Trophoblast cell (in vitro differentiated cells and primary cell): ENCODE results near the gene JUND.

Experiments
- DNase-seq, 2 donors: peaks; one replicate each; pipeline ENCODE4 v3.0.0-alpha.2; 2016
- H2AFZ ChIP-seq: 2 replicates; pipeline ENCODE4 v1.6.1; 2013; ENCODE audit warnings: low read length, moderate library complexity, mild to moderate bottlenecking; ENCODE audit not compliant: insufficient read depth, poor library complexity
- H2AK5ac ChIP-seq: 2 replicates; pipeline ENCODE4 v1.6.1; 2013; ENCODE audit warnings: mild to moderate bottlenecking, low read length
- H2BK120ac ChIP-seq: 2 replicates; pipeline ENCODE4 v1.6.1; 2013; ENCODE audit warnings: low read length, mild to moderate bottlenecking, moderate library complexity; ENCODE audit not compliant: insufficient read depth, poor library complexity
- H2BK12ac ChIP-seq: 2 replicates; pipeline ENCODE4 v1.6.1; 2013; ENCODE audit warnings: mild to moderate bottlenecking, low read length, moderate library complexity
- H2BK5ac ChIP-seq: 2 replicates; pipeline ENCODE4 v1.6.1; 2013; ENCODE audit warnings: low read length, low read depth, moderate library complexity, mild to moderate bottlenecking; ENCODE audit not compliant: poor library complexity
- H3K14ac ChIP-seq: 2 replicates; pipeline ENCODE4 v1.6.1; 2013; ENCODE audit warnings: mild to moderate bottlenecking, low read length
- H3K18ac ChIP-seq: 2 replicates; pipeline ENCODE4 v1.6.1; 2013; ENCODE audit warnings: mild to moderate bottlenecking, low read length
- H3K23ac ChIP-seq: 2 replicates; pipeline ENCODE4 v1.6.1; 2013; ENCODE audit warnings: low read length
- H3K27ac ChIP-seq: 2 replicates; pipeline ENCODE4 v1.5.1; 2013; ENCODE audit warnings: low read depth, mild to moderate bottlenecking, inconsistent platforms, low read length, moderate library complexity
- H3K27me3 ChIP-seq: 2 replicates; pipeline ENCODE4 v1.6.1; 2013; ENCODE audit warnings: inconsistent platforms, mild to moderate bottlenecking, low read length, moderate library complexity; ENCODE audit not compliant: insufficient read depth
- H3K36me3 ChIP-seq, 2 experiments: 1 replicate in 1 of 2; 2 replicates in 1 of 2; pipeline ENCODE4 v1.6.1; 2013; ENCODE audit warnings: low read length in 2 of 2, mild to moderate bottlenecking in 2 of 2, moderate library complexity in 1 of 2; ENCODE audit not compliant: insufficient read depth in 2 of 2, control insufficient read depth in 1 of 2
- H3K4ac ChIP-seq: 2 replicates; pipeline ENCODE4 v1.6.1; 2013; ENCODE audit warnings: low read depth, mild to moderate bottlenecking, low read length, moderate library complexity
- H3K4me1 ChIP-seq, 2 experiments: 1 replicate in 1 of 2; 2 replicates in 1 of 2; pipeline ENCODE4 v1.6.1; 2013; ENCODE audit warnings: low read length in 2 of 2, mild to moderate bottlenecking in 2 of 2, moderate library complexity in 1 of 2; ENCODE audit not compliant: insufficient read depth in 2 of 2, control insufficient read depth in 1 of 2
- H3K4me2 ChIP-seq: 2 replicates; pipeline ENCODE4 v1.6.1; 2013; ENCODE audit warnings: inconsistent platforms, mild to moderate bottlenecking, low read length, moderate library complexity
- H3K4me3 ChIP-seq: 2 replicates; pipeline ENCODE4 v1.5.1; 2013; ENCODE audit warnings: mild to moderate bottlenecking, low read depth, low read length, inconsistent platforms
- H3K79me1 ChIP-seq: one replicate; pipeline ENCODE4 v1.6.1; 2013; ENCODE audit warnings: low read length
- H3K79me2 ChIP-seq: 2 replicates; pipeline ENCODE4 v1.6.1; 2013; ENCODE audit warnings: low read length, mild to moderate bottlenecking; ENCODE audit not compliant: control insufficient read depth, insufficient read depth, poor library complexity
- H3K9ac ChIP-seq: 2 replicates; pipeline ENCODE4 v1.6.1; 2013; ENCODE audit warnings: mild to moderate bottlenecking, low read length
- H3K9me3 ChIP-seq: 2 replicates; pipeline ENCODE4 v1.6.1; 2013; ENCODE audit warnings: low read depth, mild to moderate bottlenecking, control low read depth, inconsistent platforms, low read length; ENCODE audit not compliant: insufficient read depth
- H4K12ac ChIP-seq: 2 replicates; pipeline ENCODE4 v1.6.1; 2013; ENCODE audit warnings: low read depth, mild to moderate bottlenecking, low read length, moderate library complexity
- H4K8ac ChIP-seq: 2 replicates; pipeline ENCODE4 v1.6.1; 2013; ENCODE audit warnings: low read depth, mild to moderate bottlenecking, low read length, moderate library complexity
- H4K91ac ChIP-seq: one replicate; pipeline ENCODE4 v1.6.1; 2013; ENCODE audit warnings: low read depth, mild to moderate bottlenecking, low read length, moderate library complexity
- WGBS: extraction: QIAGEN DNeasy Blood & Tissue Kit; methylation state at CpG from one replicate; pipeline ENCODE4 v1.1.7; 2013; ENCODE audit warnings: missing lambda C conversion rate; ENCODE audit not compliant: insufficient read length, insufficient coverage; ENCODE audit errors: extremely low coverage; 5-methylcytosine and 5-hydroxymethylcytosine counted together

JUND gene

DNA sequence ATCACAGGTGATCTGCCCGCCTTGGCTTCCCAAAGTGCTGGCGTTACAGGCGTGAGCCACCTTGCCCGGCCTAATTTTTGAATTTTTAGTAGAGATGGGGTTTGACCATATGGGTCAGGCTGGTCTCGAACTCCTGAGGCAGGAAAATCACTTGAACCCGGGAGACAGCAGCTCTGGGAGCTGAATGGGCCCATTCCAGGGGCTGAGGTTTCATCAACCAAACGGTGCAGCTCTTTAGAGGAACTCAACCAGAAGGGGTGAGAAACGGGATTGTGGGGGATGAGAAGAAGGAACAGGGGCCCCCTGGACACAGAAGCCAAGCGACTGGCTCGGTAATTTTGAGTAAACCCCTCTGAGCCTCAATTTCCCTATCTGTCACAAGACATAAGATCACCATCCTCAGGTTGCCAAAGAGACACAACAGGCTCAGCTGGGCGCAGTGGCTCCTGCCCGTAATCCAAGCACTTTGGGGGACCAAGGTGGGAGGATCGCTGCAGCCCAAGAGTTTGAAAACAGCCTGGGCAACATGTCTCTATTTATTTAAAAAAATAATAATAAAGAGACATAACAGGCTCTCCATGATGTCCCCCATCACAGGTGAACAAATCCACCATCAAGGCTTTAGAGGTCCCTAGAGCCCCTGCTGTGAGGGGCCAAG is 7.7 kb downstream of the JUND start:
- Histone ChIP-seq H3K79me2 (peaks cover 8% of the 10 kb centered on the region), H3K27ac (no peak overlapping the region), H2AK5ac (no peak overlapping the region), H3K79me1 (no peaks in the 10 kb centered on the region), H4K91ac (no peak overlapping the region), H3K9me3 (no peaks in the 10 kb centered on the region), H4K12ac (no peak overlapping the region), H4K8ac (no peak overlapping the region), H3K27me3 (no peaks in the 10 kb centered on the region), H3K9ac (no peak overlapping the region), H2BK5ac (no peak overlapping the region), H3K4me2 (no peak overlapping the region), H3K4me3 (no peak overlapping the region), H3K4ac (no peak overlapping the region), H3K36me3 (peaks cover 26% of the 10 kb centered on the region in 2 experiments), H2AFZ (no peak overlapping the region), H2BK12ac (no peak overlapping the region), H3K18ac (no peak overlapping the region), H3K4me1 (peaks cover 7 to 14% of the 10 kb centered on the region in 2 experiments), H3K23ac (no peak overlapping the region), H2BK120ac (no peak overlapping the region), H3K14ac (no peak overlapping the region)
- WGBS: no CpG with 5 or more reads among the region's 13 CpGs
- peak; percentile 24 to 50 for DNase-seq

- no peaks in the 10 kb centered on the region for H3K27me3 ChIP-seq
- peak in 1 of 2 donors; percentile 65 for DNase-seq
- no peak overlapping the region for H2BK5ac ChIP-seq
- H3K4me2 ChIP-seq: no peak overlapping the region
- no peak overlapping the region for H4K91ac ChIP-seq
- no peaks in the 10 kb centered on the region for H3K9me3 ChIP-seq
- H3K4me3 ChIP-seq: no peak overlapping the region
- H2AK5ac ChIP-seq: no peak overlapping the region
- H4K12ac ChIP-seq: no peak overlapping the region
- H3K23ac ChIP-seq: no peak overlapping the region
- H3K9ac ChIP-seq: no peak overlapping the region
- no peak overlapping the region for H3K14ac ChIP-seq
- peaks cover 24 to 27% of the 10 kb centered on the region in 2 experiments for H3K36me3 ChIP-seq
- no peak overlapping the region for H2AFZ ChIP-seq
- H3K4me1 ChIP-seq: peaks cover 0 to 7% of the 10 kb centered on the region in 2 experiments
- H3K79me2 ChIP-seq: no peaks in the 10 kb centered on the region
- no peak overlapping the region for H3K4ac ChIP-seq
- WGBS: no CpG with 5 or more reads among the region's 6 CpGs
- no peak overlapping the region for H2BK12ac ChIP-seq
- no peak overlapping the region for H3K27ac ChIP-seq
- no peak overlapping the region for H4K8ac ChIP-seq
- H3K79me1 ChIP-seq: no peaks in the 10 kb centered on the region
- no peak overlapping the region for H2BK120ac ChIP-seq
- no peak overlapping the region for H3K18ac ChIP-seq
Observed at GRCh38 chr19:18271433-18271841, 10.0 kb downstream of the JUND start.

GRCh38 chr19:18270326-18270725 is 11.1 kb downstream of the JUND start:
- Histone ChIP-seq H3K27me3 (no peaks in the 10 kb centered on the region), H4K8ac (no peak overlapping the region), H4K12ac (no peak overlapping the region), H3K4me1 (no peaks in the 10 kb centered on the region), H3K4ac (no peak overlapping the region), H3K18ac (no peak overlapping the region), H2BK120ac (no peak overlapping the region), H4K91ac (no peak overlapping the region), H2BK12ac (no peak overlapping the region), H3K79me2 (no peaks in the 10 kb centered on the region), H3K9me3 (no peaks in the 10 kb centered on the region), H3K79me1 (no peaks in the 10 kb centered on the region), H2AK5ac (no peak overlapping the region), H3K9ac (no peak overlapping the region), H2AFZ (no peak overlapping the region), H3K27ac (no peak overlapping the region), H3K4me2 (no peak overlapping the region), H2BK5ac (no peak overlapping the region), H3K14ac (no peak overlapping the region), H3K23ac (no peak overlapping the region), H3K36me3 (peaks cover 28 to 31% of the 10 kb centered on the region in 2 experiments), H3K4me3 (no peak overlapping the region)
- WGBS: no CpG with 5 or more reads among the region's 9 CpGs
- DNase-seq: no peak

- no CpG with 5 or more reads among the region's 2 CpGs for WGBS
- no peak overlapping the region for H2BK12ac ChIP-seq
- no peak overlapping the region for H2BK120ac ChIP-seq
- no peak overlapping the region for H4K12ac ChIP-seq
- no peak overlapping the region for H2BK5ac ChIP-seq
- no peak overlapping the region for H3K4me2 ChIP-seq
- H3K27ac ChIP-seq: no peak overlapping the region
- H3K18ac ChIP-seq: no peak overlapping the region
- no peak overlapping the region for H3K4ac ChIP-seq
- H3K79me2 ChIP-seq: no peaks in the 10 kb centered on the region
- no peak overlapping the region for H3K14ac ChIP-seq
- no peak overlapping the region for H3K9ac ChIP-seq
- H3K36me3 ChIP-seq: peaks cover 35 to 36% of the 10 kb centered on the region in 2 experiments
- no peak overlapping the region for H2AFZ ChIP-seq
- H4K8ac ChIP-seq: no peak overlapping the region
- no peak overlapping the region for H4K91ac ChIP-seq
- DNase-seq: no peak
- no peaks in the 10 kb centered on the region for H3K4me1 ChIP-seq
- no peak overlapping the region for H3K4me3 ChIP-seq
- H3K27me3 ChIP-seq: no peaks in the 10 kb centered on the region
- no peak overlapping the region for H2AK5ac ChIP-seq
- no peaks in the 10 kb centered on the region for H3K9me3 ChIP-seq
- H3K23ac ChIP-seq: no peak overlapping the region
- no peaks in the 10 kb centered on the region for H3K79me1 ChIP-seq
Observed at GRCh38 chr19:18269070-18269723, 12.2 kb downstream of the JUND start.
